Vagina (tissue), 2 donors: ENCODE results near the gene GSG1L.

Experiments
- POLR2A ChIP-seq, 2 donors: fragments of 450-650 bp; IDR thresholded peaks; one replicate each; pipeline ENCODE4 v1.6.1; 2017; ENCODE audit warnings: antibody characterized with exemption in 2 of 2, mild to moderate bottlenecking in 2 of 2, moderate library complexity in 2 of 2
- TF ChIP-seq, protein P1 (sequence below), 3 experiments: fragments of 450-650 bp in 2 of 3; fragments of 200-600 bp in 1 of 3; sonication (generic) in 1 of 3; IDR thresholded peaks; one replicate each; pipeline ENCODE4 v1.5.1; 2017 to 2019; ENCODE audit warnings: antibody characterized with exemption in 3 of 3, mild to moderate bottlenecking in 2 of 3, moderate library complexity in 2 of 3

GRCh38 chr16:27852116-27852515, 211.4 kb downstream of the GSG1L start:
- no peak for TF ChIP-seq POLR2A (IDR thresholded peaks at IDR 0.05)
- TF ChIP-seq, protein P1, sequence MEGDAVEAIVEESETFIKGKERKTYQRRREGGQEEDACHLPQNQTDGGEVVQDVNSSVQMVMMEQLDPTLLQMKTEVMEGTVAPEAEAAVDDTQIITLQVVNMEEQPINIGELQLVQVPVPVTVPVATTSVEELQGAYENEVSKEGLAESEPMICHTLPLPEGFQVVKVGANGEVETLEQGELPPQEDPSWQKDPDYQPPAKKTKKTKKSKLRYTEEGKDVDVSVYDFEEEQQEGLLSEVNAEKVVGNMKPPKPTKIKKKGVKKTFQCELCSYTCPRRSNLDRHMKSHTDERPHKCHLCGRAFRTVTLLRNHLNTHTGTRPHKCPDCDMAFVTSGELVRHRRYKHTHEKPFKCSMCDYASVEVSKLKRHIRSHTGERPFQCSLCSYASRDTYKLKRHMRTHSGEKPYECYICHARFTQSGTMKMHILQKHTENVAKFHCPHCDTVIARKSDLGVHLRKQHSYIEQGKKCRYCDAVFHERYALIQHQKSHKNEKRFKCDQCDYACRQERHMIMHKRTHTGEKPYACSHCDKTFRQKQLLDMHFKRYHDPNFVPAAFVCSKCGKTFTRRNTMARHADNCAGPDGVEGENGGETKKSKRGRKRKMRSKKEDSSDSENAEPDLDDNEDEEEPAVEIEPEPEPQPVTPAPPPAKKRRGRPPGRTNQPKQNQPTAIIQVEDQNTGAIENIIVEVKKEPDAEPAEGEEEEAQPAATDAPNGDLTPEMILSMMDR (IDR thresholded peaks at IDR 0.05) = no peak
